GM12865 (cell line): ENCODE results near the gene PDE4D.

Experiments
- DNase-seq: peaks from one replicate; pipeline ENCODE4 v3.0.0; 2010; ENCODE audit warnings: low read depth
- H3K4me3 ChIP-seq: 2 replicates; pipeline ENCODE4 v1.5.1; 2011; ENCODE audit warnings: mild to moderate bottlenecking, low read depth, low read length, control low read depth
- CTCF ChIP-seq: IDR thresholded peaks from 2 replicates; pipeline ENCODE4 v1.5.1; 2011; ENCODE audit warnings: low read length, control low read depth, low read depth, inconsistent platforms; ENCODE audit not compliant: insufficient read depth; ENCODE audit errors: missing control alignments

The PDE4D gene

GRCh38 chr5:59917121-59917520 lies 23.6 kb upstream of the PDE4D start:
- TF ChIP-seq CTCF = no peak
- no peak for DNase-seq
- no peak overlapping the region for H3K4me3 ChIP-seq

GRCh38 chr5:59905188-59905587 lies 11.7 kb upstream of the PDE4D start:
- no peak for TF ChIP-seq CTCF
- no peak overlapping the region for H3K4me3 ChIP-seq
- no peak for DNase-seq

- TF ChIP-seq CTCF = no peak
- no peak for DNase-seq
- H3K4me3 ChIP-seq = no peak overlapping the region
These were observed 3.5 kb upstream of the PDE4D start for GRCh38 chr5:59897075-59897474.

GRCh38 chr5:59891962-59892643 lies 1.4 kb downstream of the PDE4D start:
- no peak for DNase-seq
- H3K4me3 ChIP-seq = no peak overlapping the region
- TF ChIP-seq CTCF = no peak

- TF ChIP-seq CTCF = no peak
- no peak overlapping the region for H3K4me3 ChIP-seq
- DNase-seq = no peak
These were observed 6.3 kb downstream of the PDE4D start for GRCh38 chr5:59887274-59887673.

GRCh38 chr5:59874675-59875074 lies 18.9 kb downstream of the PDE4D start:
- no peak for TF ChIP-seq CTCF
- no peak overlapping the region for H3K4me3 ChIP-seq
- no peak for DNase-seq

GRCh38 chr5:59873113-59873512 lies 20.4 kb downstream of the PDE4D start:
- no peak for TF ChIP-seq CTCF
- H3K4me3 ChIP-seq = no peak overlapping the region
- no peak for DNase-seq
